OCI-LY1 (cell line): ENCODE data around the gene EIF2A.

Source experiments
- EZH2 ChIP-seq: fragments of 200-600 bp; sonication (generic), shearing (Covaris generic); IDR thresholded peaks from 2 replicates; pipeline ENCODE4 v1.8.0; 2017; ENCODE audit warnings: borderline replicate concordance, mixed run types, mild to moderate bottlenecking, antibody characterized with exemption, low read length, moderate library complexity, mixed read lengths
- TF ChIP-seq, protein P1 (sequence below): fragments of 200-600 bp; sonication (generic), shearing (Covaris generic); IDR thresholded peaks from 2 replicates; pipeline ENCODE4 v1.5.1; 2017; ENCODE audit warnings: mild to moderate bottlenecking, antibody characterized with exemption, low read length, moderate library complexity, mixed read lengths

- TF ChIP-seq, protein P1, sequence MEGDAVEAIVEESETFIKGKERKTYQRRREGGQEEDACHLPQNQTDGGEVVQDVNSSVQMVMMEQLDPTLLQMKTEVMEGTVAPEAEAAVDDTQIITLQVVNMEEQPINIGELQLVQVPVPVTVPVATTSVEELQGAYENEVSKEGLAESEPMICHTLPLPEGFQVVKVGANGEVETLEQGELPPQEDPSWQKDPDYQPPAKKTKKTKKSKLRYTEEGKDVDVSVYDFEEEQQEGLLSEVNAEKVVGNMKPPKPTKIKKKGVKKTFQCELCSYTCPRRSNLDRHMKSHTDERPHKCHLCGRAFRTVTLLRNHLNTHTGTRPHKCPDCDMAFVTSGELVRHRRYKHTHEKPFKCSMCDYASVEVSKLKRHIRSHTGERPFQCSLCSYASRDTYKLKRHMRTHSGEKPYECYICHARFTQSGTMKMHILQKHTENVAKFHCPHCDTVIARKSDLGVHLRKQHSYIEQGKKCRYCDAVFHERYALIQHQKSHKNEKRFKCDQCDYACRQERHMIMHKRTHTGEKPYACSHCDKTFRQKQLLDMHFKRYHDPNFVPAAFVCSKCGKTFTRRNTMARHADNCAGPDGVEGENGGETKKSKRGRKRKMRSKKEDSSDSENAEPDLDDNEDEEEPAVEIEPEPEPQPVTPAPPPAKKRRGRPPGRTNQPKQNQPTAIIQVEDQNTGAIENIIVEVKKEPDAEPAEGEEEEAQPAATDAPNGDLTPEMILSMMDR = no peak
- no peak for TF ChIP-seq EZH2
These were observed 85.1 kb downstream of the EIF2A start for GRCh38 chr3:150631515-150632221.
